Fibroblast of upper back skin (primary cell): ENCODE data around the gene RGL1.

Experiments used
- DNase-seq: peaks from one replicate; pipeline ENCODE4 v3.0.0-alpha.2; 2013

The RGL1 gene

GRCh38 chr1:183891158-183891856 lies 86.4 kb downstream of the RGL1 start:
- no peak for DNase-seq

DNA sequence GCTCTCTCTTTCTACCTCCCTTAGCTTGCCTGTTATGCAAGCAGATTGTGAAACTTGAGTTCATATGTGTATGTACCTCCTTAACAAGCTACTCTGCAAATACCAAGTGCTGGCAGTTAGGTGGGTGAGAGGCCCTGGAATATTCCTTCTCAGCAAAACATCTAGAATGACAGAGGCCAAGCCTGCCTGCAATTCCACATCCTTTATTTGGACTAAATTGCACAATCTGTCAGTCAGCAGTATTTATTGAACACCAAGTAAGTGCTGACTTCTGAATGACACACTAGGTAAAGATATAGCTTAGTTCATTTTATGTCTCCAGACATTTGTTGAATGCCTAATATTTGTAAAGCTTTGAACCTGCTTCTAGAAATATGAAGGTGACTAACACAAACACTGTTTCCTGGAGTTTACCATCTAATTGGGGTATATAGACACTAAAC lies 87.5 kb downstream of the RGL1 start:
- no peak for DNase-seq

- no peak for DNase-seq
Observed at GRCh38 chr1:183893561-183894289, 88.8 kb downstream of the RGL1 start.

DNA sequence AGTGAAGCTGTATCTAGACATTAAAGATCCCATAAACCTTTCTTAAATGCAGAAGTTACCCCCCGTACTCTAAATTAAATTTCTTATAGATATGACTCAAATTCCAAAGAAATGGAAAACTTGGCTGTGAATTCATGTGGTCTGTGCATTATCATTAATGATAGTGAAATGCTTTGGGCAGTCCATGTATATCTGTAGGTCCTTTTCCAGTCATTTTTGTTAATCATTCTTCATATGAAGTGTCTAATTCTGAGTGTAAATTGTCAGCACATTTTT lies 89.3 kb downstream of the RGL1 start:
- DNase-seq, result no peak

GRCh38 chr1:183896466-183897048 lies 91.6 kb downstream of the RGL1 start:
- peak; percentile 53 for DNase-seq

GRCh38 chr1:183898001-183898396 lies 93.1 kb downstream of the RGL1 start:
- DNase-seq, result no peak

GRCh38 chr1:183898610-183899009 lies 93.7 kb downstream of the RGL1 start:
- no peak for DNase-seq

DNA sequence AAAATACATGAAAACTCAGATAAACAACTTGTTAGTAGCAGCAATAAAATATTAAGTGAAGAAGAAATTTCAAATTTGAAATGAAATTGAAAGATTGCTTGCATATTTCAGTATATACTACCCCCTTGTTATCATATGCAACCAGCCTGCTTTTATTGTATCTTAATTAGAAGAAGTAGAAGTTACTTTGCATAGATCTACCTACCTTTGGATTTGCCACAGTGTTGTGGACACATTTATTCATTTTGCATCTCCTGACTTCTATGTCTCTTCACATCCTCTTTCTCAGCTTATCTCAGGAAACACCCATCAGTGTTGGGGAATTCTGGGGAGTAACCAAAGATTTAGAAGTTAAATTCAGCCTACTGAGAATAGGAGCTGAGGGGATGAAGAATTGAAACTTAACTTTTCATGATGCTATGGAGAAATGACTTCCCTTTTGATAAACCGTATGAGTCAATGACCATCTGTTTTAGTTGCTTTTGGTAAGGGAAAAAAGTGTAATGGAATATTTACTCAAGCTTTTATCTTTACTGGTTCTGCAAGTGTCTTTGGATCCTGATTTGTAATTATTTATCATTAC lies 96.9 kb downstream of the RGL1 start:
- DNase-seq, result no peak

- no peak for DNase-seq
Observed at GRCh38 chr1:183903101-183903500, 98.2 kb downstream of the RGL1 start.

- no peak for DNase-seq
Observed at GRCh38 chr1:183905508-183906113, 100.7 kb downstream of the RGL1 start.

DNA sequence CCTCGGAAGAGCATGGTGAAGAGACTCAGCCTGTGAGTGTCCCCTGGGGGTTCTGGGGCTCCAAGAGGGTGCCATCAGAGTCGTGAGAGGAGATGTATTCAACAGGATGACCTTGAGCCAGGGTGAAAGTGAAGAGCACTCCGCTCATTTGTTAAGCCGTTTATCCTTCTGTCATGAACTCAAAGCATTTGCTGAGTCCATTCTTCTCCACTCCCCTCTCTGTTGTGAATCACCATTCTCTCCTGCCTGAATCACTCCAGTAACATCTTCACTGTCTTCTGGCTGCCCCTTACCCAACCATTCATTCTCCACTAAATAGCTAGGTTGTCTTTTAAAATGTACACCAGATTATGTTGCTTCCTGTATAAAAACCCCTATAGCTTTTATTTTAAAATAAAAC lies 102.2 kb downstream of the RGL1 start:
- DNase-seq, result peak; percentile 33

DNA sequence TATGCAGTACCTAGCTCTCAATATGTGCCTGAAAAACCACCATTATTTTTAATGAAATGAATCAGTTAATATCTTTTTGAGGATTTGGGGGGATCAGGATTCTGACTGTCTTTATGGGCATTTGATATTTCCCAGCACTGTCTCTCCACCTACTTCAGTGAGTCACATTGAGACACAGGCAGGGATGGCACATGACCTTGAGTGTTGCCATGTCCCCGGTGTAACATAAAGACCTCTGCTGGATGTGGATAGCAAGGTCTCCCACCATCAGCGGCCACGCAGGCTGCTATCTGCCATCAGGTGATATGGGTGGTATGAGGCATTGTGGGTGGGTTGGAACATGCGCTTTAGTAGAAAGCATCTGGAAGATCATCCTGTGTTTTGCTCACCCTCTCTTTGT lies 103.2 kb downstream of the RGL1 start:
- no peak for DNase-seq

- DNase-seq, result no peak
Observed at GRCh38 chr1:183909672-183910071, 104.8 kb downstream of the RGL1 start.

DNA sequence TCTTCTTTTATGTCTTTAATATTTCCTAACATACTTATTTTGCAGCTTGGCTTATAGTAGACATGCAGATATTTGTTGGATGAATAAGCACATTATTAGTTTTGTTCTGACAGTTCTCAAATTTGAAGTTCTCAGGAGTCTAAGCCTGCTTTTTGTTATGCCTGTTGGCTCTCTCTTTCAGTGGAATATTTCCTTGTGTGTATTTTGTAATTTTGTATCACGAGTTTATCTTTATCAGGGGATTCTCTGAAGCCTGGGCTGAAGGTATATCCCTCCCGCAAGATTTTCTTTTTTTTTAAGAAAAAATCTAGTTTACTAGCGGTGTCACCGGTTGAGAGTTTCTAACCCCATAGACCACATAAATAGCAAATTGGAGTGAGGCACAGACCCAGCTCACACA lies 105.9 kb downstream of the RGL1 start:
- DNase-seq, result peak; percentile 26

DNA sequence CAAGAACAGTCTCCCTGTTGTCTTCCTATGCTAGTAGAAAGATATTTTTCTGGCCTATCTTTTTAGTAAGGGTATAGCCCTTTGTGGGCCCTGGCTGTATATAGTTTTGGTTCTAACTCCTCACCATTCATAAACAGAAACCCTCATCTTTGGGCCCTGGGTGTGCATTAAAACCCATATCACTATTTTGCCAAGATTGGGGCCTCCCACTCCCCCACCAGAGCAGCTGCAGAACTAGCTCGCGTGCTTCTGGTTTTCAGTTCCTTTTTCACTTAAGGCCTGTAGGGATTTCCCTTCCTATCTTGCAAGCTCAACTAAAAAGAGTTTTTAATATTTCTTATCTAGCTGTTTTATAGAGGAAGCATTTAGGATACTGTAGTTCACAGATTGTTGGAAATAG lies 106.4 kb downstream of the RGL1 start:
- DNase-seq, result no peak

GRCh38 chr1:183912265-183912886 lies 107.5 kb downstream of the RGL1 start:
- no peak for DNase-seq

GRCh38 chr1:183913567-183913993 lies 108.7 kb downstream of the RGL1 start:
- peak; percentile 77 for DNase-seq

GRCh38 chr1:183914276-183914675 lies 109.4 kb downstream of the RGL1 start:
- peak; percentile 30 for DNase-seq

GRCh38 chr1:183914891-183915290 lies 110.0 kb downstream of the RGL1 start:
- DNase-seq, result no peak

- DNase-seq, result peak; percentile 98
Observed at GRCh38 chr1:183915625-183916510, 110.9 kb downstream of the RGL1 start.

DNA sequence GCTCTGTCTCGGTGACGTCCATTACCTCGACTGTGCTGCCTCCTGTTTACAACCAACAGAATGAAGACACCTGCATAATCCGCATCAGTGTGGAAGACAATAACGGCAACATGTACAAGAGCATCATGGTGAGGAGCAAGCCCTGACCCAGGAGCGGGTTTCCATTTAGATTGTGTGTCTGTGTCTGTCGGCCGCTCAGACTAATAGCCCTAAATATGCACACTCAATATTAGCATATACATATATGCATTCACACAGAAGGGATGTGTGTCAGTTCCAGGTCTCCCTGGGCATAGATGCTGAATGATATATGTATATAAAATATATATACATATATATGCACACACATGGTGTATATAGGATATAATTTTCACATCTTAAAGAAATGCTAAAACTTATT lies 111.7 kb downstream of the RGL1 start:
- DNase-seq, result no peak

DNA sequence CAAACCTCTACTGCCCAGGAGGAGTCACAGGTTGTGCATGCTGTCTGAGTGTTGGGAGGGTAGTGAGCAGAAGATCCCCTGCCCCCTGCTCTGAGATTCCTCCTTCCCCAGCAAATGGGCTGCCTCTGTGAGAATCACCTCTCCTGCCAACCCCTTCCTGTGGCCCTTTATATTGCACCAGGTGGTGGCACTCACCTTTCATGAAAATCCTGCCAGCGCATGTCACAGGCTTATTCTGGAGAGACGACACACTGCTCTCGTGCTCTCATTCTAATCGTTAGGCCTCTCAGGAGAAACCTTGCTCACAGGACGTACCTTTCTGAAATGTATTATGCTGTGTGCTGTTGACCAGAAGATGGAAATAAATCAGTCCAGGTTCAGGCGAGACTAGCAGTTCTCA lies 113.7 kb downstream of the RGL1 start:
- DNase-seq, result no peak
